Kidney epithelial cell (primary cell): ENCODE measurements around the gene ZNF185. TPM values are rescaled to one million over a fixed set of nuclear protein-coding genes. Genes with fewer than 3 reads are reported as not detected.

Source experiments
- DNase-seq: peaks from one replicate; pipeline ENCODE4 v3.0.0-alpha.2; 2010; ENCODE audit warnings: low read depth
- H3K27me3 ChIP-seq: 2 replicates; pipeline ENCODE4 v1.6.0; 2011; ENCODE audit warnings: low read length; ENCODE audit not compliant: control insufficient read depth, insufficient read depth
- H3K36me3 ChIP-seq: 2 replicates; pipeline ENCODE4 v1.5.1; 2011; ENCODE audit warnings: low read length; ENCODE audit not compliant: control insufficient read depth, insufficient read depth
- H3K4me3 ChIP-seq: 2 replicates; pipeline ENCODE4 v1.5.1; 2011; ENCODE audit warnings: low read depth, mild to moderate bottlenecking, control low read depth, low read length
- total RNA-seq: library from RNA; depleted of rRNA; stranded (reverse); fragments of >200 nt; gene quantifications from 2 replicates; pipeline ENCODE4 v1.2.3, GENCODE V29; 2015
- TF ChIP-seq, protein P1 (sequence below): IDR thresholded peaks from 2 replicates; pipeline ENCODE4 v1.5.1; 2011; ENCODE audit warnings: mild to moderate bottlenecking, moderate library complexity, low read length, control low read depth, inconsistent platforms; ENCODE audit not compliant: insufficient read depth, poor library complexity, severe bottlenecking

Gene ZNF185
- total RNA-seq, 1 donor from 2014 or later, result 39.2 TPM

DNA sequence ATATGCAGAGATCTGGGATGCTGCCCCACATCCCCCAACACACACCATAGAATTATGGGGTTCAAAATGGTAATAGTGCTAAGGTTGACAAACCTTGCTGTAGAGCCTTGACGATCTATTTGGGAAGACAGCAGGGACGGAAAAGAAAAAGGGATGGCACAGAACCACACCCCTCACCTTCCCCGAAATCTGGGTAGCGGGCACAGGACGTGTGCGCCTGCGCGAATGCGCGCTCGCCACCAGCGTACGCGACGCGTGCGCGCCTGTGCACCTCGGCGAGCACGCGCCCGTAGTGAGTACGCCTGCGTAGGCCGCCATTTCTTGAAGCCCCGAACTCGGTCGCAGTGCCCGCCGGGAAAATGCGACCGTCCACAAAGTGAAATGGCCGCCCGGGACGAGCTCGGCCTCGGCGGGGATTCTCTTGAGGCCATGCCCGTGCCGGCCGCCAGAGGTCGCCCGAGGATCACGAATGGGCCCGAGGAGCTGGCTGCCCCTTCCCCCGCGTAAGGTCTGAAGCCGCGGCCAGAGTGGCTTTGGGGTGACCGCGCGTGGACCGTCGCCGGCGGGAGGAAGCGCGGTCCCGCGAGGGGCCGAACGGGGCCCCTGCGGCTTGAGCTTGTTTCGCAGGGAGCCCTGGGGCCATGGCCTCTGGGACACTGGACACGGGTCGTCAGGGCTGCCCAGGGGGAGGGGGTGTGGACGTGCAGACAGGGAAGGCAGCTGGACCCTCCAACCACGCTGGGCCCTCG, 43.6 kb downstream of the ZNF185 start:
- Histone ChIP-seq H3K27me3 (no peaks in the 10 kb centered on the region), H3K36me3 (no peaks in the 10 kb centered on the region), H3K4me3 (peak overlapping the region; percentile 50)
- TF ChIP-seq, protein P1, sequence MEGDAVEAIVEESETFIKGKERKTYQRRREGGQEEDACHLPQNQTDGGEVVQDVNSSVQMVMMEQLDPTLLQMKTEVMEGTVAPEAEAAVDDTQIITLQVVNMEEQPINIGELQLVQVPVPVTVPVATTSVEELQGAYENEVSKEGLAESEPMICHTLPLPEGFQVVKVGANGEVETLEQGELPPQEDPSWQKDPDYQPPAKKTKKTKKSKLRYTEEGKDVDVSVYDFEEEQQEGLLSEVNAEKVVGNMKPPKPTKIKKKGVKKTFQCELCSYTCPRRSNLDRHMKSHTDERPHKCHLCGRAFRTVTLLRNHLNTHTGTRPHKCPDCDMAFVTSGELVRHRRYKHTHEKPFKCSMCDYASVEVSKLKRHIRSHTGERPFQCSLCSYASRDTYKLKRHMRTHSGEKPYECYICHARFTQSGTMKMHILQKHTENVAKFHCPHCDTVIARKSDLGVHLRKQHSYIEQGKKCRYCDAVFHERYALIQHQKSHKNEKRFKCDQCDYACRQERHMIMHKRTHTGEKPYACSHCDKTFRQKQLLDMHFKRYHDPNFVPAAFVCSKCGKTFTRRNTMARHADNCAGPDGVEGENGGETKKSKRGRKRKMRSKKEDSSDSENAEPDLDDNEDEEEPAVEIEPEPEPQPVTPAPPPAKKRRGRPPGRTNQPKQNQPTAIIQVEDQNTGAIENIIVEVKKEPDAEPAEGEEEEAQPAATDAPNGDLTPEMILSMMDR, result peak; percentile 72
- DNase-seq, result peak; percentile 51

DNA sequence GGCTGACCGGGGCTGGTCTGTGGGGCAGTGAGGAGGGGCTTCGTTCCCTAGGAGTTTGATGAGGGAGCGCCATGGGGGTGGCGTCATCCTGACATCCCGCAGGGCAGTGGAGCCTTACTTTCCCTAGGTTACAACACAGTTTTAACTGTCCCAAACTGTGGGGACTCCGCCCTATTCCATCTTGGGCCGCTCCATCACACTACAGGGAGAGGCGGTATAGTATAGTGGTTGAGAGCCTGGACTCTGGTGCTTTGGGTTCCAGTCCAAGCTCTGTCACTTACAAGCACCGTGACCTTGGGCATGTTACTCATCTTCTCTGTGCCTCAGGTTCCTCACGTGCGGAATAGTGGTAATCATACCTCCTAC, 44.2 kb downstream of the ZNF185 start:
- Histone ChIP-seq H3K4me3 (peak overlapping the region; percentile 46), H3K27me3 (no peaks in the 10 kb centered on the region), H3K36me3 (no peaks in the 10 kb centered on the region)
- DNase-seq, result no peak
- TF ChIP-seq, protein P1, result no peak

DNA sequence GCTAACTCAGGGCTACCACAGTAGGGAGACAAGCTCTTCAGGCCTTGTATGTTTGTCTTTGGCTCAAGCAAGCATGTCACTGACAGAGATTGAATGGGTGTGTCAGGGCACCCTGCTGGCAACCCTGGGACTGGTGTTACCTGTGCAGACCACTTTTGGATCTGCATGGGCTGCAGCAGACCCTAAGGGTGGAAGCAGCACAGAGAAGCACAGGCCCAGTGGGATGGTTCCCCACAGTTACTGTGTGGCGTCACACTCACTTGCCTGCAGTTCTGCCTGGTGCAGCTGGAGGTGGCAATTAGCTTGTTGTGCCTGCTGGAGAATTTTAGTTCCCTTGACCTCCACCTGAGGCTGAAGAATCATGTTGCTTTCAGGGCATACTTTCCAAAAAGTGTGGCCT, 46.0 kb downstream of the ZNF185 start:
- TF ChIP-seq, protein P1, result no peak
- H3K27me3 ChIP-seq, result no peaks in the 10 kb centered on the region

DNA sequence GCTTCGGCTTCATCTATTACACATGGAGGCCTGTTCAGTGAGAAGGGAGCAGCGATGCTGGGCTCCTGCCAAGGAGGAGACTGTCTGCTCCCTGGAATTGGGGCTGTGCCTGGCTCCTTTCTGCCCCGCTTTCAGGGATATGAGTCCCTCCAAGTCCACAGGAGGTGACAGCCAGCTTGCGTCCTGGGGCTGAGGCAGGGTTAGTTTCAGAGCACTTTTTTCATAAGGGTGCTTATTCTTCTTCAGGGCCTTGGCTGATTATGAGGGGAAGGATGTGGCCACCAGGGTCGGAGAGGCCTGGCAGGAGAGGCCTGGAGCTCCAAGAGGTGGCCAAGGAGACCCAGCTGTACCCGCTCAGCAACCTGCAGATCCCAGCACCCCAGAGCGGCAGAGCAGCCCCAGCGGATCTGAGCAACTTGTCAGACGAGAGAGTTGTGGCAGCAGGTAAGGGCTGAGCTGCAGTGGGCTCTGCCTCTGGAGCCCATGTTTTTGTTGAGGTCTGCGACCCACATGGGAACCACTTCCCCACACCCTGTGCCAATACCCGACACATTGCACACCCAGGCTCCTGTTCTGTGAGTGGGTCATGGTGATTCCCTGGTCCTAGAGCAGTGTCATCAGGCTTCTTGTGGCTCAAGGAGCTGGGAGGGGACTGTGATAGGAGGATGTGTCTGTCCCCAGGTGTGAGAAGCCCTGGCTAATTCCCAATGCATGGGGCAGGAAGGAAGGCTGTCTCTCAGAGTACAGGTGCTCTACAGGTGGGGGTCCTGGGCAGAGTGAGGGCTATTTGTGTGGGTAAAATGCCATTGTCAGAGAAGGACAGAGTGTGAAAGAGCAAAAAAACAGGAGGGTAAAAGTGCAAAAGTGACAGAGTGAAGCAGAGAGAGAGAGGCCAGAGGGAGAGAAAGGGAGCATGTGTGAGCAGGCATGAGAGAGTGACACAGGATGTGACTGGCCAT, 47.4 kb downstream of the ZNF185 start:
- Histone ChIP-seq H3K4me3 (no peak overlapping the region), H3K36me3 (no peaks in the 10 kb centered on the region), H3K27me3 (no peaks in the 10 kb centered on the region)
- no peak for DNase-seq
- TF ChIP-seq, protein P1, result no peak

More for the DNA sequence above, 46.0 kb downstream of the ZNF185 start:
- no peak for DNase-seq
- Histone ChIP-seq H3K36me3 (no peaks in the 10 kb centered on the region), H3K4me3 (no peak overlapping the region)

DNA sequence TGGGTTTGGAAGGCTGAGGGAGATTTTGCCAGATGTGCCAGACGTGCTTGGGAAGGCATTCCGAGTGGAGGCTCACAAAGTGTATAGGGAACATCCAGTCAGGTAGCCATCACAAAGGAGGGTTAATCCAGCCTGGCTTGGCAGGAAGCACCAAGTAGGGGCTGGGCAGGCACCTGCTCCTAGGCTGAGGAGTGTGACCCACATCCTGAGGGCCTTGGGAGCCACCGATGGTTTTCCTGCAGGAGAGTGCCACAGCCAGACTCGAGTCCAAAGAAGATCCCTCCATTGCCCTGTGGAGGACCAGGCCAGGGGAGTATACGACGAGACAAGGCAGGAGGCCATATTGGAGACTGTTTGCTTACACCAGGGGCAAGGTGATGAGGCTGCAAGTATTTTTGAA, 48.8 kb downstream of the ZNF185 start:
- Histone ChIP-seq H3K4me3 (no peak overlapping the region), H3K27me3 (no peaks in the 10 kb centered on the region), H3K36me3 (no peaks in the 10 kb centered on the region)
- TF ChIP-seq, protein P1, result no peak
- no peak for DNase-seq

Other genes starting within 250 kb of the ZNF185 start
- not detected in 2 replicates for gene MAGEA3, start 199.3 kb upstream of the ZNF185 start, total RNA-seq
- gene CSAG2, start 188.8 kb upstream of the ZNF185 start, total RNA-seq, result not detected in 2 replicates
- not detected in 2 replicates for gene MAGEA2B, start 183.4 kb upstream of the ZNF185 start, total RNA-seq
- gene CSAG1, start 164.3 kb upstream of the ZNF185 start, total RNA-seq, result not detected in 2 replicates
- gene MAGEA12, start 164.3 kb upstream of the ZNF185 start, total RNA-seq, result not detected in 2 replicates
- gene MAGEA2, start 144.2 kb upstream of the ZNF185 start, total RNA-seq, result not detected in 2 replicates
- gene CSAG3, start 138.8 kb upstream of the ZNF185 start, total RNA-seq, result not detected in 2 replicates
- gene MAGEA6, start 128.4 kb upstream of the ZNF185 start, total RNA-seq, result not detected in 2 replicates
- gene CETN2, start 67.3 kb upstream of the ZNF185 start, total RNA-seq, result 31.1 and 36.0 TPM in 2 replicates
- gene NSDHL, start 67.0 kb upstream of the ZNF185 start, total RNA-seq, result 26.5 and 31.3 TPM in 2 replicates
- not detected in 2 replicates for gene PNMA5, start 96.0 kb downstream of the ZNF185 start, total RNA-seq
- 1.5 and 1.7 TPM in 2 replicates for gene PNMA3, start 158.4 kb downstream of the ZNF185 start, total RNA-seq
- gene PNMA6A, start 174.4 kb downstream of the ZNF185 start, total RNA-seq, result 7.8 and 7.9 TPM in 2 replicates